HG03108 (cell line): ENCODE data around the gene TBCEL.

Experiments used
- ATAC-seq: cut with Tn5 transposase; IDR thresholded peaks from one replicate; pipeline ENCODE4 v1.9.1; 2021; ENCODE audit warnings: moderate library complexity; ENCODE audit not compliant: unreplicated experiment

Gene TBCEL

DNA sequence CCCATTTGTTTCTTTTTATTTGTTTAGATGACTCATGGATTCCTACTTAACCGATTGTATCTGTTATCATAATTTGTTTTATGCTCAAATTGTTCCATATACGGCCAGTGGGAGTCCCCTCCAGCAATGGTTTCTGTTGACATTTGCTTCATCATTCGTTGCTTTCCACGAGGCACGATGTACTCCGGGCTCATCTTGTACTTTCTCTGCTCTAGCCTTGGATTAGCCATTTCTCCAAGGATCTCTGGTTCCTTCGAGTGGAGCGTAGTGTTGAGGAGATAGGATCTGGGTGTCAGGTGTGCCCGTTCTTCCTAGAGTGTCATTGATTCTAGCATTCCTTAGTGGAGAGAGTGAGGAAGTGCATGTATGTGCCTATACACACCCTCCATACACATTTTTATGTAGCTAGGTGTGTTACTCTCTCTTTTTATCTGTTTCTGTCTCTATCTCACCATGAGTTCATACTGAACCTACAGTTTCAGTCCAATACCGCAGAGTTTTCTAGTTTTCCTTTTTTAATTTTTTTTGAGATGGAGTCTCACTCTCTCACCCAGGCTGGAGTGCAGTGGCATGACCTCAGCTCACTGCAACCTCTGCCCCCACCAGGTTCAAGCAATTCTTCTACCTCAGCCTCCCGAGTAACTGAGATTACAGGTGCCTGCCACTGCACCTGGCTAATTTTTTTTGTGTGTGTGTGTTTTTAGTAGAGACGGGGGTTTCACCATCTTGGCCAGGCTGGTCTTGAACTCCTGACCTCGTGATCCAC is 108.5 kb downstream of the TBCEL start:
- ATAC-seq: no peak

DNA sequence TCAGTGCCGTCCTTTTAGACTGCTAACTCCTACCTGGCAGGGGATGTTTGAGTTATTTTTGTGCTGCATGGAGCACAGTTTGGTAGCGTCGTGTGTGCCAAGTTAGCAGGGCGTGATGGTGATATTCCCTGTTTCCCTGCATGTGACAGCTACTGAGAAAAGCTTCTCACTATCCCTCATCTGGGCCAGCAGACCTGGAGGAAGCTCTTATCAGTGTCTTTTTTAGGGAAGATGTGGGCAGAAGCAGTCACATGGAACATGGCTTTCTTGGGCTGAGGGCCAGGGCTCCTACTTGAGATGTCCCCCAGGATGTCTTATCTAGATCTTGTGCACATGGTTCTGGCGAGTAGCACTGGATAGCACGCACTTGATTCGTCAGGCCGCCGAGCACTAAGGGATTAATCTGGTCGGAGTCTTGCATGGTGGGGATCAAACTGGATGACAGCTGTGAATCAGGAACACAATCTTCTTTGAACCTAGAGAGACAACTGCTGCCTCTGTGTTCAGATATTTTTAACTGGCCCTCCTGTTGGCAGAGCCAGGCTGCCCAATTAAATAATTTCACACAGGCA is 110.9 kb downstream of the TBCEL start:
- no peak for ATAC-seq

DNA sequence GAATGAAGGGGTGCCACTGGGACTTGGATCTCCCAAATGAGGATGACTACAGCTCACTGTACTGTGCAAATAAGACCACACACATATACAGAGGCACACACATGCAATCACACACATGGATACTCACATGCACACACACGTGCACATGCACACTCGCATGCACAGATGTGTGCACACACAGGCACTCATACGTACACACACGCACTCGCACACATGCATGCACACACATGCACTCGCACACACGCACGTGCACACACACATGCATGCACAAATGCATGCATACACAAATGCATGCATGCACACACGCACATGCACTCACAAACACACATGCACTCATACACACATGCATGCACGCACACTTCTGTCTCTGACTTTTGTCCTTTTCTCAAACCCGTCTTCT is 113.1 kb downstream of the TBCEL start:
- ATAC-seq: no peak

DNA sequence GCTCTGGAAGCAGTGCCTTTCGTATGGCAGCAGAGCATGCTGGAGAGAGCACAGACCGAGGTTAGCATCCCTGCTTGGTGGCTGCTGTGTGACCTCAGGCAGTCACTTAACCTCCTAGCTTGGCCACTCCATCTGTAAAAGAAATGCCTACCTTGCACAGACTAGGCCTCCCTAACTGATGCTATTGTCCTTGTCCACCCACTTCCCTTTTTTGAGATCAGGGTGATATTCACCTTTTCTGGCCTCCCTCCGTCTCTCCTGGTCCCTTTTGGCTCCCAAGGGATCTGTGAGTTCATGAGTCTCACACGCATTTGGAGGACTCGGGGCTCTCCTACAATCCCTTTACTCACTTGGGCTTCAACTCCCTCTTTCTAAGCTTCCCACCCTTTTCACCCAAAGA is 114.4 kb downstream of the TBCEL start:
- no peak for ATAC-seq

- ATAC-seq: no peak
These were observed 116.5 kb downstream of the TBCEL start for GRCh38 chr11:121140369-121140768.
